ENCODE data around the gene PARN.

Gene PARN

DNA sequence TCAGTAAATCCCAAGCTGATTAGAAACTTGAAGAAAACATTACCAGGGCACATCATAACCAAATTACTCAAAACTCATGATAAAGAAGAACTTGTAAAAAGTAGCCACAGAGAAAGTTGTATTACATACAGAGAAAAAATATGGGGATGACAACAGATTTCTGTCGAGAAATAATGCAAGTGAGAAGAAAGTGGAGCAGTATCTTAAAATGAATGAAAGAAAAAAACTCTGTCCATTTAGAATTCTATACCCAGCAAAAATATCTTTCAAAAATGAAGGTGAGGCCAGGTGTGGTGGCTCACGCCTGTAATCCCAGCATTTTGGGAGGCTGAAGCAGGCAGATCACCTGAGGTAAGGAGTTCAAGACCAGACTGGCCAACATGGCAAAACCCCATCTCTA is 165.9 kb downstream of the PARN start:
- no peak for DNase-seq (ENCODE audit: low read depth, low spot score)
- ChIA-PET POLR2A (no interaction called here), CTCF (no interaction called here)
- TF ChIP-seq, protein P1, sequence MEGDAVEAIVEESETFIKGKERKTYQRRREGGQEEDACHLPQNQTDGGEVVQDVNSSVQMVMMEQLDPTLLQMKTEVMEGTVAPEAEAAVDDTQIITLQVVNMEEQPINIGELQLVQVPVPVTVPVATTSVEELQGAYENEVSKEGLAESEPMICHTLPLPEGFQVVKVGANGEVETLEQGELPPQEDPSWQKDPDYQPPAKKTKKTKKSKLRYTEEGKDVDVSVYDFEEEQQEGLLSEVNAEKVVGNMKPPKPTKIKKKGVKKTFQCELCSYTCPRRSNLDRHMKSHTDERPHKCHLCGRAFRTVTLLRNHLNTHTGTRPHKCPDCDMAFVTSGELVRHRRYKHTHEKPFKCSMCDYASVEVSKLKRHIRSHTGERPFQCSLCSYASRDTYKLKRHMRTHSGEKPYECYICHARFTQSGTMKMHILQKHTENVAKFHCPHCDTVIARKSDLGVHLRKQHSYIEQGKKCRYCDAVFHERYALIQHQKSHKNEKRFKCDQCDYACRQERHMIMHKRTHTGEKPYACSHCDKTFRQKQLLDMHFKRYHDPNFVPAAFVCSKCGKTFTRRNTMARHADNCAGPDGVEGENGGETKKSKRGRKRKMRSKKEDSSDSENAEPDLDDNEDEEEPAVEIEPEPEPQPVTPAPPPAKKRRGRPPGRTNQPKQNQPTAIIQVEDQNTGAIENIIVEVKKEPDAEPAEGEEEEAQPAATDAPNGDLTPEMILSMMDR (IDR thresholded peaks at IDR 0.05; ENCODE audit: insufficient read depth, low read length, missing control alignments) = no peak
- H3K4me3 ChIP-seq (ENCODE audit: low read depth, low read length) = no peak overlapping the region

DNA sequence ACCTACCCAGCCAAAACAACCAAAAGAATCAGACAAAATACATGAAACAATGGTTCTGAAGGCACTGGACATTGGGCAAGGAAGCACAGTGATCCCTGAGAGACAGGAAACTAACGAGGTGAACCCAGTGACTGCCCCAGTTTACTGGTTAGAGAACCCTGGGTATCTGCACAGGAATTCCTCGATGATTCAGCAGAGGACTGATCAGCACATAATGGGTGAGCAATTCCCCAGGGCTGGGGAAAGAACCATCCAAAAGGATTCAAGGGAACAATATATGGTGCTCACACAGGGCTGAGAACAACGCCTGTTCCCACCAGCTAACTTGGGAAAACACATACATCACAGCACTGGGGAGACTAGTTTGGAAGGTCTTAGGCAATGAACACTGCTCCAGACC is 167.2 kb downstream of the PARN start:
- no peak for DNase-seq (ENCODE audit: low read depth, low spot score)
- no peak overlapping the region for H3K4me3 ChIP-seq (ENCODE audit: low read depth, low read length)
- ChIA-PET CTCF (interaction anchor here (0.9 kb wide), 1 partner anchor 11 kb away, joined by 3 read pairs; no protein-coding TSS in a partner anchor), POLR2A (no interaction called here)
- TF ChIP-seq, protein P1 (IDR thresholded peaks at IDR 0.05; ENCODE audit: insufficient read depth, low read length, missing control alignments) = no peak

DNA sequence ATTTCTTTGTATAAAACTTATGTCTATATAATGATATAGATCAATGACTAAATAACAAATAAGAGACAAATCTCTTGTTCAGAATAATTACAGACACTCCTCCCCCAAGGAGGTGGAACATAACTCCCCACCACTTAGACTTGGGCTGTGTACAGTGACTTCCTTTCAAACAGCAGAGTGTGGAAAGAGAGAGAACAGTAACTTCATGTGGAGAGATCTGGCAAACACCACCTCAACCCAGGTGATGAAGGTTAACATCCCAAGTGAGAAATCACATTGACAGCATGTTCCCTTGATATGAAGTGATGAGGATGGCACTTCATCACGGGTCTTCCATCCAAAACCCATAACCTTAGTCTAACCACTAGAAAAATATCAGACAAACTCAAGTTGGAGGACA is 169.3 kb downstream of the PARN start:
- no peak overlapping the region for H3K4me3 ChIP-seq (ENCODE audit: low read depth, low read length)
- ChIA-PET POLR2A (no interaction called here), CTCF (interaction anchor here (0.7 kb wide), 1 partner anchor 20 kb away, joined by 3 read pairs; no protein-coding TSS in a partner anchor)
- TF ChIP-seq, protein P1 (IDR thresholded peaks at IDR 0.05; ENCODE audit: insufficient read depth, low read length, missing control alignments) = no peak
- DNase-seq (ENCODE audit: low read depth, low spot score) = no peak

- TF ChIP-seq, protein P1 (IDR thresholded peaks at IDR 0.05; ENCODE audit: insufficient read depth, low read length, missing control alignments) = no peak
- POLR2A ChIA-PET = no interaction called here
- CTCF ChIA-PET = interaction anchor here (1.4 kb wide), 1 partner anchor 29 kb away, joined by 4 read pairs; no protein-coding TSS in a partner anchor
- H3K4me3 ChIP-seq (ENCODE audit: low read depth, low read length) = no peak overlapping the region
- DNase-seq (ENCODE audit: low read depth, low spot score) = no peak
Measured at GRCh38 chr16:14458576-14458975, 171.5 kb downstream of the PARN start.

- CTCF ChIA-PET = no interaction called here
- H3K4me3 ChIP-seq (ENCODE audit: low read depth, low read length) = no peak overlapping the region
- TF ChIP-seq, protein P1 (IDR thresholded peaks at IDR 0.05; ENCODE audit: insufficient read depth, low read length, missing control alignments) = no peak
- no peak for DNase-seq (ENCODE audit: low read depth, low spot score)
- POLR2A ChIA-PET = interaction anchor here (0.6 kb wide), 1 partner anchor 171 kb away, joined by 3 read pairs; no protein-coding TSS in a partner anchor
Measured at GRCh38 chr16:14456793-14457481, 173.1 kb downstream of the PARN start.

- no peak for DNase-seq (ENCODE audit: low read depth, low spot score)
- POLR2A ChIA-PET = no interaction called here
- CTCF ChIA-PET = no interaction called here
- TF ChIP-seq, protein P1 (IDR thresholded peaks at IDR 0.05; ENCODE audit: insufficient read depth, low read length, missing control alignments) = no peak
- H3K4me3 ChIP-seq (ENCODE audit: low read depth, low read length) = no peak overlapping the region
Measured at GRCh38 chr16:14455573-14455972, 174.5 kb downstream of the PARN start.
